Measurements from ENCODE around the gene BRCA2. TPM values are rescaled to one million over a fixed set of nuclear protein-coding genes. Genes with fewer than 3 reads are reported as not detected.
A peak's percentile ranks its signal among the peaks of the same experiment; 100 is the strongest.

Gene BRCA2
- total RNA-seq, 4 donors from 2014 or later: 0.19 to 1.0 (median 0.72) TPM

- TF ChIP-seq EP300 (IDR thresholded peaks at IDR 0.05) (no peak), POLR2AphosphoS5 (IDR thresholded peaks at IDR 0.05) (peak; percentile 34), POLR2A (IDR thresholded peaks at IDR 0.05) (no peak)
- Histone ChIP-seq H3K4me3 (no peak overlapping the region), H3K4me1 (peaks cover 12 to 30% (median 12%) of the 10 kb centered on the region in 3 donors), H3K27ac (peak overlapping the region; percentile 68 to 89 (median 78)), H3K36me3 (peaks cover 0 to 35% of the 10 kb centered on the region in 2 donors), H3K27me3 (no peaks in the 10 kb centered on the region), H3K9me3 (no peaks in the 10 kb centered on the region)
- ATAC-seq: peak; percentile 58
- 12 to 14% methylated on average over 6 of the region's 6 CpGs for WGBS, 2 donors (ENCODE audit: low coverage in 1 of 2)
Observed at GRCh38 chr13:32284927-32285632, 30.2 kb upstream of the BRCA2 start.

GRCh38 chr13:32285633-32285965 lies 29.7 kb upstream of the BRCA2 start:
- TF ChIP-seq POLR2AphosphoS5 (IDR thresholded peaks at IDR 0.05): peak; percentile 1
- TF ChIP-seq POLR2A (IDR thresholded peaks at IDR 0.05): no peak
- peaks cover 0 to 36% of the 10 kb centered on the region in 2 donors for H3K36me3 ChIP-seq
- H3K4me3 ChIP-seq: no peak overlapping the region
- no peaks in the 10 kb centered on the region for H3K27me3 ChIP-seq
- peak overlapping the region; percentile 68 to 89 (median 78) for H3K27ac ChIP-seq
- H3K9me3 ChIP-seq: no peaks in the 10 kb centered on the region
- no peak for ATAC-seq
- WGBS, 2 donors (ENCODE audit: low coverage in 1 of 2): 28 to 34% methylated on average over 4 of the region's 4 CpGs
- peaks cover 12 to 30% (median 12%) of the 10 kb centered on the region in 3 donors for H3K4me1 ChIP-seq

GRCh38 chr13:32297206-32297605 lies 18.1 kb upstream of the BRCA2 start:
- Histone ChIP-seq H3K36me3 (peaks cover 0 to 28% of the 10 kb centered on the region in 2 donors), H3K4me1 (no peaks in the 10 kb centered on the region), H3K9me3 (no peaks in the 10 kb centered on the region), H3K27ac (no peak overlapping the region), H3K4me3 (no peak overlapping the region), H3K27me3 (no peaks in the 10 kb centered on the region)
- no peak for ATAC-seq
- WGBS, 2 donors (ENCODE audit: low coverage in 1 of 2): 65 to 73% methylated on average over 2 of the region's 2 CpGs
- TF ChIP-seq CTCF (IDR thresholded peaks at IDR 0.05) (no peak), POLR2AphosphoS5 (IDR thresholded peaks at IDR 0.05) (no peak), EP300 (IDR thresholded peaks at IDR 0.05) (no peak), POLR2A (IDR thresholded peaks at IDR 0.05) (no peak)

GRCh38 chr13:32298695-32299094 lies 16.6 kb upstream of the BRCA2 start:
- peaks cover 0 to 23% of the 10 kb centered on the region in 2 donors for H3K36me3 ChIP-seq
- no peak overlapping the region for H3K27ac ChIP-seq
- TF ChIP-seq POLR2AphosphoS5 (IDR thresholded peaks at IDR 0.05) (no peak), CTCF (IDR thresholded peaks at IDR 0.05) (no peak), POLR2A (IDR thresholded peaks at IDR 0.05) (no peak), EP300 (IDR thresholded peaks at IDR 0.05) (no peak)
- no peaks in the 10 kb centered on the region for H3K27me3 ChIP-seq
- H3K4me3 ChIP-seq: no peak overlapping the region
- 91 to 96% methylated on average over 6 of the region's 6 CpGs for WGBS, 2 donors (ENCODE audit: low coverage in 1 of 2)
- no peaks in the 10 kb centered on the region for H3K4me1 ChIP-seq
- ATAC-seq: no peak
- no peaks in the 10 kb centered on the region for H3K9me3 ChIP-seq

- Histone ChIP-seq H3K27ac (no peak overlapping the region), H3K36me3 (peaks cover 0 to 11% of the 10 kb centered on the region in 2 donors), H3K4me1 (no peaks in the 10 kb centered on the region), H3K9me3 (no peaks in the 10 kb centered on the region), H3K4me3 (no peak overlapping the region), H3K27me3 (no peaks in the 10 kb centered on the region)
- ATAC-seq: no peak
- WGBS, 2 donors (ENCODE audit: low coverage in 1 of 2): 86 to 88% methylated on average over 2 to 4 of the region's 4 CpGs
- TF ChIP-seq EP300 (IDR thresholded peaks at IDR 0.05): no peak
Observed at GRCh38 chr13:32299893-32300292, 15.4 kb upstream of the BRCA2 start.

GRCh38 chr13:32300406-32300805 lies 14.9 kb upstream of the BRCA2 start:
- H3K36me3 ChIP-seq: peaks cover 0 to 6% of the 10 kb centered on the region in 2 donors
- H3K27me3 ChIP-seq: no peaks in the 10 kb centered on the region
- no peak for TF ChIP-seq POLR2AphosphoS5 (IDR thresholded peaks at IDR 0.05)
- ATAC-seq: no peak
- 51 to 72% methylated on average over 8 of the region's 8 CpGs for WGBS, 2 donors (ENCODE audit: low coverage in 1 of 2)
- H3K27ac ChIP-seq: no peak overlapping the region
- no peaks in the 10 kb centered on the region for H3K4me1 ChIP-seq
- H3K4me3 ChIP-seq: no peak overlapping the region
- H3K9me3 ChIP-seq: no peaks in the 10 kb centered on the region

- Histone ChIP-seq H3K36me3 (peaks cover 0 to 1% of the 10 kb centered on the region in 2 donors), H3K4me1 (no peaks in the 10 kb centered on the region), H3K27ac (no peak overlapping the region), H3K9me3 (no peaks in the 10 kb centered on the region), H3K27me3 (no peaks in the 10 kb centered on the region), H3K4me3 (no peak overlapping the region)
- ATAC-seq: no peak
- TF ChIP-seq EP300 (IDR thresholded peaks at IDR 0.05): no peak
- no peak for TF ChIP-seq CTCF (IDR thresholded peaks at IDR 0.05)
- no peak for TF ChIP-seq POLR2AphosphoS5 (IDR thresholded peaks at IDR 0.05)
- no peak for TF ChIP-seq POLR2A (IDR thresholded peaks at IDR 0.05)
- 100% methylated on average over 1 of the region's 1 CpG; no CpG with 5 or more reads in 1 of the 2 donors for WGBS, 2 donors (ENCODE audit: low coverage in 1 of 2)
Observed at GRCh38 chr13:32300920-32301319, 14.4 kb upstream of the BRCA2 start.

All from gastroesophageal sphincter (tissue), 4 donors.